GM23248 (cell line): Measurements from ENCODE around the gene DGKB. TPM values are rescaled to one million over a fixed set of nuclear protein-coding genes. Genes with fewer than 3 reads are reported as not detected.
"Not testable (repeated sequence)": the region's sequence is repeated elsewhere in the genome, so short reads cannot be mapped to it uniquely, and the experiment has no call there.

Source experiments
- DNase-seq: peaks from one replicate; pipeline ENCODE4 v3.0.0-alpha.2; 2015
- H2AFZ ChIP-seq: fragments of 200-600 bp; sonication (generic); 2 replicates; pipeline ENCODE4 v1.6.1; 2016; ENCODE audit warnings: antibody characterized with exemption
- H3F3A ChIP-seq: fragments of 200-600 bp; sonication (generic); 2 replicates; pipeline ENCODE4 v1.6.1; 2016; ENCODE audit warnings: mild to moderate bottlenecking, antibody characterized with exemption, mixed run types; ENCODE audit not compliant: insufficient read depth
- H3K27ac ChIP-seq: fragments of 200-600 bp; sonication (generic); 2 replicates; pipeline ENCODE4 v1.5.1; 2016; ENCODE audit warnings: mild to moderate bottlenecking
- H3K27me3 ChIP-seq: fragments of 200-600 bp; sonication (generic); replicated peaks from 2 replicates; pipeline ENCODE4 v1.6.1; 2016; ENCODE audit warnings: mild to moderate bottlenecking; ENCODE audit not compliant: insufficient read depth
- H3K36me3 ChIP-seq: fragments of 200-600 bp; sonication (generic); 2 replicates; pipeline ENCODE4 v1.6.1; 2016; ENCODE audit warnings: low read depth, mild to moderate bottlenecking
- H3K4me1 ChIP-seq: fragments of 200-600 bp; sonication (generic); 2 replicates; pipeline ENCODE4 v1.6.1; 2016; ENCODE audit warnings: mild to moderate bottlenecking; ENCODE audit not compliant: insufficient read depth
- H3K4me2 ChIP-seq: fragments of 200-600 bp; sonication (generic); one replicate; pipeline ENCODE4 v1.6.1; 2016; ENCODE audit warnings: mild to moderate bottlenecking; ENCODE audit not compliant: unreplicated experiment
- H3K4me3 ChIP-seq: fragments of 200-600 bp; sonication (generic); 2 replicates; pipeline ENCODE4 v1.5.1; 2016; ENCODE audit warnings: mild to moderate bottlenecking
- H3K79me2 ChIP-seq: fragments of 200-600 bp; sonication (generic); 2 replicates; pipeline ENCODE4 v1.6.1; 2016; ENCODE audit warnings: mild to moderate bottlenecking; ENCODE audit not compliant: insufficient read depth
- H3K9ac ChIP-seq: fragments of 200-600 bp; sonication (generic); 2 replicates; pipeline ENCODE4 v1.6.1; 2016; ENCODE audit warnings: mild to moderate bottlenecking
- H3K9me2 ChIP-seq: fragments of 200-600 bp; sonication (generic); 2 replicates; pipeline ENCODE4 v1.6.1; 2016; ENCODE audit warnings: mixed run types, mild to moderate bottlenecking, moderate library complexity; ENCODE audit not compliant: insufficient read depth
- H3K9me3 ChIP-seq: fragments of 200-600 bp; sonication (generic); one replicate; pipeline ENCODE4 v1.6.1; 2017; ENCODE audit warnings: low read depth
- H4K20me1 ChIP-seq: fragments of 200-600 bp; sonication (generic); 2 replicates; pipeline ENCODE4 v1.6.0; 2016; ENCODE audit not compliant: insufficient read depth
- EZH2 ChIP-seq: fragments of 200-600 bp; sonication (generic); IDR thresholded peaks from 2 replicates; pipeline ENCODE4 v1.6.1; 2018; ENCODE audit warnings: antibody characterized with exemption, mild to moderate bottlenecking; ENCODE audit not compliant: insufficient read depth, poor library complexity, severe bottlenecking
- EZH2phosphoT487 ChIP-seq: fragments of 200-600 bp; sonication (generic); IDR thresholded peaks from 2 replicates; pipeline ENCODE4 v1.6.1; 2018; ENCODE audit warnings: antibody characterized with exemption, moderate library complexity, mild to moderate bottlenecking, low read depth; ENCODE audit not compliant: insufficient read depth
- WGBS, 2 experiments: methylation state at CpG; one replicate each; pipeline ENCODE4 v1.1.6; 2015 to 2017; ENCODE audit warnings: low lambda C conversion rate in 2 of 2, low coverage in 1 of 2; ENCODE audit errors: missing lambda C conversion rate in 2 of 2; 5-methylcytosine and 5-hydroxymethylcytosine counted together
- in situ Hi-C: fragments of 300-500 bp; cut with MboI; formaldehyde crosslinking; loops from 2 replicates; pipeline ENCODE4 v1.15.0; 2020
- polyA plus RNA-seq: library from polyadenylated mRNA; unstranded; fragments of >200 nt; fragmentation: Nextera tagmentation; extraction: Ambion mirVana; gene quantifications from 2 replicates; pipeline ENCODE4 v1.2.1, GENCODE V29; 2016
- total RNA-seq: library from RNA; depleted of rRNA; stranded (reverse); fragments of >200 nt; shearing (Covaris generic); gene quantifications from 2 replicates; pipeline ENCODE4 v1.2.3, GENCODE V29; 2014

DGKB gene
- total and polyA plus RNA-seq, 2 experiments from 2014 or later, result 0.65 to 1.7 TPM

DNA sequence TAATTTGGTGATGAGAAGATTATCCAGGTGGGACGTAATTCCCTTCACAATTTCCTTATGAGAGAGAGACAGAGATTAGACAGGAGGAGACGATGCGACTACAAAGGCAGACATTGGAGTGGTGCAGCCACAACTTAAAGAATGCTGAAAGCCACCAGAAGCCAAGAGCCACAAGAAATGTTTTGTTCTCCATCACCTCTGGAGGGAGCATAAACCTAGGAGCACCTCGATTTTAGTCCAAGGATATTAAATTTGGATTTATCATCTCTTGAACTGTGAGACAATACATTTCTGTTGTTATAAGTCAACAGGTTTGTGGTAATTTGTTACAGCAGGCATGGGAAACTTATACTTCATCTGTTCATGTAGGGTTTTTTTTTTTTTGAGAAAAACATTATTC, 418.9 kb downstream of the DGKB start:
- DNase-seq, result peak; percentile 15

DNA sequence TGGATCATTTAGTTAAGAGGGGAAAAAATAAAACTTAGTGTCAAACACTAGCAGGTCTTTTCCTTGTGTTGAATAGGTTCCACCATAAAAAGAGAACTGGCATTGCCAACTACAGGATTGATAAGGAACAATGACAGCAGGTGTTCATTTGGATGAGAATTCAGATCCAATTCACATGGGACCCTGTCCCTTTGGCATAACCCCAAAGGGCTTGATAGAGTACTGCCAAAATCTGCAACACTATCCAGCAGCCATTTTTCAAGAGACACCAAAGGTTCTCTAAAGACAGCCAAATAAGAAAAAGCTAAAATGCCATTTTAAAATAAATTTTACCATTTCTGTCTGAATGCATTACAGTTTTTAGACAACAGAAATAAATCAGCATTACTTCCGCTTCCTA, 422.3 kb downstream of the DGKB start:
- WGBS, 2 experiments, result 47 to 67% methylated on average over 1 of the region's 1 CpG
- Histone ChIP-seq H2AFZ (0 out of 2 replicates have a peak overlapping the region, but pooled peaks have one; percentile 23), H3K9ac (no peak overlapping the region), H3K9me2 (no peaks in the 10 kb centered on the region), H3K4me1 (no peaks in the 10 kb centered on the region), H3K79me2 (no peaks in the 10 kb centered on the region), H3K4me3 (no peak overlapping the region), H4K20me1 (no peaks in the 10 kb centered on the region), H3K27me3 (no peaks in the 10 kb centered on the region), H3F3A (no peaks in the 10 kb centered on the region), H3K36me3 (no peaks in the 10 kb centered on the region), H3K27ac (no peak overlapping the region), H3K9me3 (no peaks in the 10 kb centered on the region), H3K4me2 (no peak overlapping the region)
- in situ Hi-C loops, result no loop called here
- no peak for DNase-seq
- TF ChIP-seq EZH2phosphoT487 (no peak), EZH2 (no peak)

More for the DNA sequence above, 418.9 kb downstream of the DGKB start:
- TF ChIP-seq EZH2 (no peak), EZH2phosphoT487 (no peak)
- Histone ChIP-seq H3K27me3 (no peaks in the 10 kb centered on the region), H3K36me3 (no peaks in the 10 kb centered on the region), H3K27ac (no peak overlapping the region), H3K79me2 (no peaks in the 10 kb centered on the region), H3K4me3 (no peak overlapping the region), H4K20me1 (no peaks in the 10 kb centered on the region), H3K4me2 (no peak overlapping the region), H2AFZ (no peak overlapping the region), H3K9ac (no peak overlapping the region), H3F3A (no peaks in the 10 kb centered on the region), H3K9me2 (no peaks in the 10 kb centered on the region), H3K9me3 (no peaks in the 10 kb centered on the region), H3K4me1 (no peaks in the 10 kb centered on the region)
- 32 to 38% methylated on average over 4 of the region's 4 CpGs for WGBS, 2 experiments
- in situ Hi-C loops, result no loop called here

DNA sequence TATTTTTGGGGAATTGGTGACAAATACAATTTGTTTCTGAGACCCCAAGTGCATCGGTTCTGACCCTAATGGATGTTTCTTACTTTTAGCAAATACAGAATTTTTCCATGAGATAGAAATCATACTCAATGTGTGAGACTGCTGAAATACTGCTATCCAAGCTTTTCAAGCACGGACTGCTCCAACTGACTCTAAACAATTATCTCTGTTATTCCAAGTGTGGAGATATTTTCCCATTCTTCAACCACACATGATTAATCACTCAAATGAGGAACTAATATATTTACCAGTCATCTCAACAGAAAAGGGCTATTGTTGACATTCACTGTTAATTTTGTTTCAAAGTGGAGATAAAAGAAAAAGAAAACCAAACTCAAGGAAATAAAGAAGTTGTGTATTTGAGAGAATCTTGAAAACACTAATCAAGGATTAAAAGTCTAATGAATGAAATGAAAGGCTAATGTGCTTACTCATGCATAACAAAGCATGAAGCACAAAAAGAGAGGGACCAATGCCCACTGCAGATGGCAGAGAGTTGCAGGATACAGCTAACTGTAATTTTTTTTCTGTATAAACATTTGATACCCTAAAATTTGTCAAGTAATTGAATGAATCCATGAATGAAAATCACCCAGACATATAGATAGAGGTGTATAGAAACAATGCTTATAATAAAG, 423.6 kb downstream of the DGKB start:
- Histone ChIP-seq H3K9ac (no peak overlapping the region), H2AFZ (peak overlapping the region; percentile 18; the same call in 1 of the 2 replicates), H3K4me3 (no peak overlapping the region), H3K4me2 (no peak overlapping the region), H4K20me1 (no peaks in the 10 kb centered on the region), H3K4me1 (no peaks in the 10 kb centered on the region), H3K9me3 (no peaks in the 10 kb centered on the region), H3F3A (no peaks in the 10 kb centered on the region), H3K36me3 (no peaks in the 10 kb centered on the region), H3K27ac (no peak overlapping the region), H3K27me3 (no peaks in the 10 kb centered on the region), H3K79me2 (no peaks in the 10 kb centered on the region), H3K9me2 (no peaks in the 10 kb centered on the region)
- 22 to 41% methylated on average over 2 of the region's 2 CpGs for WGBS, 2 experiments
- no peak for DNase-seq
- no peak for TF ChIP-seq EZH2
- TF ChIP-seq EZH2phosphoT487, result no peak
- in situ Hi-C loops, result no loop called here

DNA sequence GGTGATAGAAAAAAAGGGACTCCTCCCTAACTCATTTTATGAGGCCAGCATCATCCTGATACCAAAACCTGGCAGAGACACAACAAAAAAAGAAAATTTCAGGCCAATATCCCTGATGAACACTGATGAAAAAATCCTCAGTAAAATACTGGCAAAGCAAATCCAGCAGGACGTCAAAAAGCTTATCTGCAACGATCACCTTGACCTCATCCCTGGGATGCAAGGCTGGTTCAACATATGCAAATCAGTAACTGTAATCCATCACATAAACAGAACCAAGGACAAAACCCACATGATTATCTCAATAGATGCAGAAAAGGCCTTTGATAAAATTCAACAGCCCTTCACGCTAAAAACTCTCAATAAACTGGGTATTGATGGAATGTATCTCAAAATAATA, 440.8 kb downstream of the DGKB start:
- not testable (repeated sequence) for DNase-seq, H2AFZ ChIP-seq, H3K36me3 ChIP-seq, H3K27me3 ChIP-seq, H3K9me2 ChIP-seq, H3K4me2 ChIP-seq, H3K4me1 ChIP-seq, H4K20me1 ChIP-seq, H3K4me3 ChIP-seq, H3F3A ChIP-seq, H3K9me3 ChIP-seq, H3K9ac ChIP-seq, H3K79me2 ChIP-seq, H3K27ac ChIP-seq
- WGBS, 2 experiments, result 77 to 80% methylated on average over 3 of the region's 3 CpGs
- in situ Hi-C loops, result loop anchor here (25.0 kb wide), 2 partner anchors 949 to 1174 kb away; no protein-coding TSS in a partner anchor

DNA sequence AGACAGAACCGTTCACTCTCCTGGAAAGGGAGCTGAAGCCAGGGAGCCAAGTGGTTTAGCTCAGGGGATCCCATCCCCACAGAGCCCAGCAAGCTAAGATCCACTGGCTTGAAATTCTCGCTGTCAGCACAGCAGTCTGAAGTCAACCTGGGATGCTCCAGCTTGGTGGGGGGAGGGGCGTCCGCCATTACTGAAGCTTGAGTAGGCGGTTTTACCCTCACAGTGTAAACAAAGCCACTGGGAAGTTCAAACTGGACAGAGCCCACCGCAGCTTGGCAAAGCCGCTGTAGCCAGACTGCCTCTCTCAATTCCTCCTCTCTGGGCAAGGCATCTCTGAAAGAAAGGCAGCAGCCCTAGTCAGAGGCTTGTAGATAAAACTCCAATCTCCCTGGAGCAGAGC, 443.7 kb downstream of the DGKB start:
- not testable (repeated sequence) for H3K79me2 ChIP-seq, H3K27ac ChIP-seq, DNase-seq, H3K4me2 ChIP-seq, H3K4me1 ChIP-seq, H3K9ac ChIP-seq, H3K9me2 ChIP-seq, H3K27me3 ChIP-seq, H3K9me3 ChIP-seq, H4K20me1 ChIP-seq, H3K36me3 ChIP-seq, H2AFZ ChIP-seq, H3K4me3 ChIP-seq, H3F3A ChIP-seq
- in situ Hi-C loops, result loop anchor here (10.0 to 25.0 kb wide), 3 partner anchors 464 to 1172 kb away; no protein-coding TSS in a partner anchor
- 57 to 67% methylated on average over 7 of the region's 7 CpGs for WGBS, 2 experiments
